HL-60 (cell line): Measurements from ENCODE around the gene TFF2.

Experiments
- CTCF ChIP-seq: IDR thresholded peaks from one replicate; pipeline ENCODE4 v1.5.1; 2011; ENCODE audit warnings: low read length, control low read depth, inconsistent platforms; ENCODE audit not compliant: insufficient read depth
- POLR2AphosphoS5 ChIP-seq: IDR thresholded peaks from 2 replicates; pipeline ENCODE4 v1.6.1; 2012; ENCODE audit warnings: low read depth
- REST ChIP-seq: IDR thresholded peaks from 2 replicates; pipeline ENCODE4 v1.6.1; 2012; ENCODE audit warnings: low read depth; ENCODE audit not compliant: insufficient replicate concordance

DNA sequence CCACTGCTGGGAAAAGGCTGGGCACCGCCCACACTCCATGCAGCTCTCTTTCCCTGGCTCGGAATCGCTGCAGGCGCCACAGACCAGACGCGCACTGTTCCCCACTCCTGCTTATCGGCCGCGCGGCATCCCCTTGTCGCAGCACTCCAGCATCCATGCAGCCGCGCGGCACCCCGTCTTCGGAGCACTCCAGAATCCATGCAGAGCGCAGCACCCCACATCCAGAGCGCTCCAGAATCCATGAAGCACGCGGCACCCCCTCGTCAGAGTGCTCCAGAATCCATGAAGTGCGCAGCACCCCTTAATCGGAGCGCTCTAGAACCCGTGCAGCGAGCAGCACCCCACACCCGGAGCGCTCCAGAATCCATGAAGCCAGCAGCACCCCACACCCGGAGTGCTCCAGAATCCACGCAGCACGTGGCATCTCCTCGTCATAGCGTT lies 45.1 kb downstream of the TFF2 start:
- TF ChIP-seq REST, result no peak
- no peak for TF ChIP-seq POLR2AphosphoS5
- TF ChIP-seq CTCF, result no peak
